ENCODE results near the gene HOPX.

- TF ChIP-seq CTCF (IDR thresholded peaks at IDR 0.05; ENCODE audit: control extremely low read depth in 1 of 3, insufficient read depth in 1 of 3, low read depth in 1 of 3, low read length in 3 of 3) (no peak), EZH2 (IDR thresholded peaks at IDR 0.05; ENCODE audit: low read depth, low read length, severe bottlenecking) (no peak), POLR2A (IDR thresholded peaks at IDR 0.05; ENCODE audit: control extremely low read depth in 1 of 2, low read depth in 2 of 2, low read length in 2 of 2) (no peak), CBX8 (IDR thresholded peaks at IDR 0.05; ENCODE audit: borderline replicate concordance, low read depth, low read length) (no peak)
Observed at GRCh38 chr4:56611501-56611900, 69.6 kb downstream of the HOPX start.

All from H1 (cell line).